H9 (cell line): Measurements from ENCODE around the gene NBEA. TPM values are rescaled to one million over a fixed set of nuclear protein-coding genes. Genes with fewer than 3 reads are reported as not detected.
A peak's percentile ranks its signal among the peaks of the same experiment; 100 is the strongest.

Source experiments
- DNase-seq: peaks from one replicate; pipeline ENCODE4 v3.0.0-alpha.2; 2017
- H2AFZ ChIP-seq: one replicate; pipeline ENCODE4 v1.6.1; 2013; ENCODE audit warnings: mild to moderate bottlenecking, low read length, control low read depth, moderate library complexity
- H2AK5ac ChIP-seq: 2 replicates; pipeline ENCODE4 v1.6.1; 2013; ENCODE audit warnings: low read length, control low read depth, mixed read lengths; ENCODE audit not compliant: insufficient read length
- H2BK120ac ChIP-seq: one replicate; pipeline ENCODE4 v1.6.1; 2013; ENCODE audit warnings: low read depth, mild to moderate bottlenecking, low read length, control low read depth, inconsistent platforms; ENCODE audit not compliant: poor library complexity, severe bottlenecking
- H2BK12ac ChIP-seq: 2 replicates; pipeline ENCODE4 v1.6.1; 2013; ENCODE audit warnings: low read length, control low read depth, mixed read lengths, low read depth; ENCODE audit not compliant: insufficient read length
- H2BK15ac ChIP-seq: 2 replicates; pipeline ENCODE4 v1.6.1; 2013; ENCODE audit warnings: low read depth, low read length, control low read depth
- H2BK20ac ChIP-seq: one replicate; pipeline ENCODE4 v1.6.1; 2013; ENCODE audit warnings: low read depth, mild to moderate bottlenecking, low read length, control low read depth, inconsistent platforms; ENCODE audit not compliant: poor library complexity, severe bottlenecking
- H2BK5ac ChIP-seq: 2 replicates; pipeline ENCODE4 v1.6.1; 2013; ENCODE audit warnings: low read length, control low read depth, mixed read lengths; ENCODE audit not compliant: insufficient read length
- H3K14ac ChIP-seq: 2 replicates; pipeline ENCODE4 v1.6.1; 2013; ENCODE audit warnings: low read length, control low read depth; ENCODE audit not compliant: insufficient read depth
- H3K18ac ChIP-seq: 2 replicates; pipeline ENCODE4 v1.6.1; 2013; ENCODE audit warnings: low read depth, mild to moderate bottlenecking, mixed read lengths, low read length, control low read depth; ENCODE audit not compliant: insufficient read length
- H3K23ac ChIP-seq: 2 replicates; pipeline ENCODE4 v1.6.1; 2013; ENCODE audit warnings: low read length, control low read depth, mixed read lengths, low read depth; ENCODE audit not compliant: insufficient read length
- H3K23me2 ChIP-seq: 2 replicates; pipeline ENCODE4 v1.6.1; 2013; ENCODE audit warnings: low read depth, mild to moderate bottlenecking, mixed read lengths, low read length, control low read depth; ENCODE audit not compliant: insufficient read length, poor library complexity, severe bottlenecking
- H3K27ac ChIP-seq: 2 replicates; pipeline ENCODE4 v1.5.1; 2013; ENCODE audit warnings: low read length, control low read depth, mixed read lengths, low read depth; ENCODE audit not compliant: insufficient read length
- H3K27me3 ChIP-seq: 2 replicates; pipeline ENCODE4 v1.6.1; 2013; ENCODE audit warnings: low read length, control low read depth, inconsistent platforms; ENCODE audit not compliant: insufficient read depth
- H3K4ac ChIP-seq: 2 replicates; pipeline ENCODE4 v1.6.1; 2013; ENCODE audit warnings: low read depth, mild to moderate bottlenecking, control low read depth, inconsistent platforms, low read length, moderate library complexity
- H3K4me1 ChIP-seq: 2 replicates; pipeline ENCODE4 v1.6.1; 2013; ENCODE audit warnings: low read length, control low read depth, inconsistent platforms; ENCODE audit not compliant: insufficient read depth
- H3K4me2 ChIP-seq: 2 replicates; pipeline ENCODE4 v1.6.1; 2013; ENCODE audit warnings: low read length, control low read depth, mixed read lengths; ENCODE audit not compliant: insufficient read length, insufficient read depth
- H3K56ac ChIP-seq: 2 replicates; pipeline ENCODE4 v1.6.1; 2013; ENCODE audit warnings: low read depth, mild to moderate bottlenecking, mixed read lengths, low read length, control low read depth; ENCODE audit not compliant: insufficient read length
- H3K79me1 ChIP-seq: 2 replicates; pipeline ENCODE4 v1.6.1; 2013; ENCODE audit warnings: low read depth, mild to moderate bottlenecking, moderate library complexity, low read length, control low read depth, inconsistent platforms; ENCODE audit not compliant: insufficient read depth, poor library complexity, severe bottlenecking
- H3K79me2 ChIP-seq: 2 replicates; pipeline ENCODE4 v1.6.1; 2013; ENCODE audit warnings: low read length, control low read depth, inconsistent platforms; ENCODE audit not compliant: insufficient read depth
- H3K9ac ChIP-seq: 2 replicates; pipeline ENCODE4 v1.6.1; 2013; ENCODE audit warnings: low read length, control low read depth, mixed read lengths; ENCODE audit not compliant: insufficient read length; ENCODE audit errors: extremely low read depth
- H3K9me3 ChIP-seq: one replicate; pipeline ENCODE4 v1.6.1; 2013; ENCODE audit warnings: low read depth, low read length, inconsistent platforms; ENCODE audit not compliant: control insufficient read depth
- H3T11ph ChIP-seq: one replicate; pipeline ENCODE4 v1.6.1; 2013; ENCODE audit warnings: mild to moderate bottlenecking, low read length, control low read depth, inconsistent platforms
- H4K20me1 ChIP-seq: one replicate; pipeline ENCODE4 v1.6.1; 2013; ENCODE audit not compliant: control insufficient read depth, insufficient read length, insufficient read depth
- H4K5ac ChIP-seq: 2 replicates; pipeline ENCODE4 v1.6.1; 2013; ENCODE audit warnings: low read depth, mild to moderate bottlenecking, mixed read lengths, low read length, control low read depth; ENCODE audit not compliant: insufficient read length
- H4K8ac ChIP-seq: replicated peaks from 2 replicates; pipeline ENCODE4 v1.6.1; 2013; ENCODE audit warnings: low read length, control low read depth, mixed read lengths, low read depth; ENCODE audit not compliant: insufficient read length
- H4K91ac ChIP-seq: 2 replicates; pipeline ENCODE4 v1.6.1; 2013; ENCODE audit warnings: low read depth, mild to moderate bottlenecking, moderate library complexity, mixed read lengths, low read length, control low read depth; ENCODE audit not compliant: insufficient read length
- H3K27ac Mint-ChIP-seq, 3 experiments: 2 replicates in 2 of 3; 3 replicates in 1 of 3; pipeline ENCODE4 v1.8.0; 2020 to 2021; ENCODE audit warnings: mixed read lengths in 3 of 3, mild to moderate bottlenecking in 1 of 3, moderate library complexity in 1 of 3
- H3K27me3 Mint-ChIP-seq: 2 replicates; pipeline ENCODE4 v1.8.0; 2021; ENCODE audit warnings: low read depth, mild to moderate bottlenecking, moderate library complexity, mixed read lengths
- H3K36me3 Mint-ChIP-seq, 3 experiments: 2 replicates in 2 of 3; 3 replicates in 1 of 3; pipeline ENCODE4 v1.8.0; 2020 to 2021; ENCODE audit warnings: low read depth in 3 of 3, mixed read lengths in 3 of 3; ENCODE audit not compliant: insufficient read depth in 1 of 3
- H3K4me1 Mint-ChIP-seq, 2 experiments: 2 replicates each; pipeline ENCODE4 v1.8.0; 2020; ENCODE audit warnings: mixed read lengths in 2 of 2
- H3K4me3 Mint-ChIP-seq, 2 experiments: 2 replicates in 1 of 2; 3 replicates in 1 of 2; pipeline ENCODE4 v1.8.0; 2020 to 2021; ENCODE audit warnings: mild to moderate bottlenecking in 2 of 2, mixed read lengths in 2 of 2, moderate library complexity in 1 of 2
- H3K9me3 Mint-ChIP-seq, 2 experiments: 2 replicates in 1 of 2; 3 replicates in 1 of 2; pipeline ENCODE4 v1.8.0; 2020; ENCODE audit warnings: mild to moderate bottlenecking in 2 of 2, mixed read lengths in 2 of 2, moderate library complexity in 1 of 2
- CTCF ChIP-seq: fragments of 200-600 bp; sonication (generic); conservative IDR thresholded peaks from 3 replicates; pipeline ENCODE4 v1.8.0; 2021; ENCODE audit warnings: antibody characterized with exemption, mild to moderate bottlenecking
- WGBS: extraction: QIAGEN DNeasy Blood & Tissue Kit; methylation state at CpG from one replicate; pipeline ENCODE4 v1.1.7; 2013; ENCODE audit warnings: missing lambda C conversion rate, low lambda C conversion rate, mixed read lengths; ENCODE audit not compliant: insufficient read length; ENCODE audit errors: extremely low coverage; 5-methylcytosine and 5-hydroxymethylcytosine counted together
- total RNA-seq: library from RNA; stranded (reverse); gene quantifications from 2 replicates; pipeline ENCODE4 v1.2.1, GENCODE V29; 2021

NBEA gene
- total RNA-seq, 1 experiment from 2014 or later = 17.3 TPM

- Mint-ChIP-seq H3K36me3 (no peaks in the 10 kb centered on the region), H3K4me1 (peaks cover 11 to 15% of the 10 kb centered on the region in 2 experiments), H3K9me3 (no peaks in the 10 kb centered on the region), H3K4me3 (no peak overlapping the region), H3K27me3 (no peaks in the 10 kb centered on the region), H3K27ac (peak overlapping the region; percentile 0 to 62 (median 40); a peak in 6 of 7 replicates)
- WGBS = no CpG with 5 or more reads among the region's 1 CpG
- Histone ChIP-seq H3K4me2 (no peak overlapping the region), H2BK12ac (no peak overlapping the region), H4K5ac (no peak overlapping the region), H3K79me2 (no peaks in the 10 kb centered on the region), H2BK120ac (no peak overlapping the region), H3K9me3 (no peaks in the 10 kb centered on the region), H3K4ac (no peak overlapping the region), H3K4me1 (no peaks in the 10 kb centered on the region; the same call in 1 of the 2 replicates), H3K23ac (no peak overlapping the region), H2AFZ (no peak overlapping the region), H4K20me1 (no peaks in the 10 kb centered on the region), H4K8ac (no peak overlapping the region), H3T11ph (no peak overlapping the region), H4K91ac (no peak overlapping the region), H3K79me1 (no peaks in the 10 kb centered on the region), H3K18ac (no peak overlapping the region), H3K56ac (no peak overlapping the region), H2BK20ac (no peak overlapping the region), H2AK5ac (no peak overlapping the region), H2BK15ac (no peak overlapping the region), H2BK5ac (no peak overlapping the region), H3K27me3 (no peaks in the 10 kb centered on the region), H3K14ac (no peak overlapping the region), H3K9ac (no peak overlapping the region), H3K23me2 (no peaks in the 10 kb centered on the region), H3K27ac (no peak overlapping the region)
- no peak for TF ChIP-seq CTCF
- DNase-seq = no peak
Measured at GRCh38 chr13:35534343-35534742, 592.3 kb downstream of the NBEA start.
